Sigmoid colon (tissue), 4 donors: ENCODE data around the gene TAGLN.
A peak's percentile ranks its signal among the peaks of the same experiment; 100 is the strongest.
"Not testable (repeated sequence)": the region's sequence is repeated elsewhere in the genome, so short reads cannot be mapped to it uniquely, and the experiment has no call there.

Experiments used
- CTCF ChIP-seq, 4 experiments: fragments of 450-650 bp in 3 of 4; fragments of 200-600 bp in 1 of 4; IDR thresholded peaks; one replicate each; pipeline ENCODE4 v1.5.1; 2016 to 2019; ENCODE audit warnings: antibody characterized with exemption in 4 of 4, mild to moderate bottlenecking in 3 of 4, moderate library complexity in 2 of 4
- EP300 ChIP-seq, 4 donors: sonication (generic); formaldehyde crosslinking; IDR thresholded peaks; one replicate each; pipeline ENCODE4 v1.6.1; 2017; ENCODE audit warnings: antibody characterized with exemption in 4 of 4
- POLR2A ChIP-seq, 2 donors: fragments of 450-650 bp; IDR thresholded peaks; one replicate each; pipeline ENCODE4 v1.6.1; 2016; ENCODE audit warnings: antibody characterized with exemption in 2 of 2, mild to moderate bottlenecking in 2 of 2, moderate library complexity in 2 of 2

GRCh38 chr11:117208710-117209109 is 9.5 kb downstream of the TAGLN start:
- peak in 2 of 4 experiments; percentile 17 to 21 for TF ChIP-seq CTCF (IDR thresholded peaks at IDR 0.05)
- TF ChIP-seq POLR2A, EP300 (IDR thresholded peaks at IDR 0.05): not testable (repeated sequence)
